Spleen (tissue), 11 donors: ENCODE results near the gene INSM1. TPM values are rescaled to one million over a fixed set of nuclear protein-coding genes. Genes with fewer than 3 reads are reported as not detected.

Source experiments
- DNase-seq: peaks from one replicate; pipeline ENCODE4 v3.0.0-alpha.2; 2020
- H3K27ac ChIP-seq, 8 donors: fragments of 200-600 bp; sonication (generic) in 7 of 8; 1 replicate in 4 of 8; 2 replicates in 4 of 8; pipeline versions ENCODE4 v1.5.0 to v1.8.0; 2016 to 2021; ENCODE audit warnings: inconsistent platforms in 4 of 8, mild to moderate bottlenecking in 4 of 8, moderate library complexity in 1 of 8
- H3K27me3 ChIP-seq, 7 donors: fragments of 200-600 bp; sonication (generic) in 6 of 7; replicated peaks in 1 of 7; 1 replicate in 4 of 7; 2 replicates in 3 of 7; pipeline versions ENCODE4 v1.5.0 to v1.8.0; 2016 to 2021; ENCODE audit warnings: inconsistent platforms in 3 of 7, mild to moderate bottlenecking in 1 of 7
- H3K36me3 ChIP-seq, 6 donors: fragments of 200-600 bp; sonication (generic) in 5 of 6; 1 replicate in 4 of 6; 2 replicates in 2 of 6; pipeline versions ENCODE4 v1.5.0 to v1.8.0; 2016 to 2021; ENCODE audit warnings: inconsistent platforms in 2 of 6
- H3K4me1 ChIP-seq, 6 donors: fragments of 200-600 bp; sonication (generic) in 5 of 6; 1 replicate in 3 of 6; 2 replicates in 3 of 6; pipeline versions ENCODE4 v1.5.0 to v1.8.0; 2016 to 2021; ENCODE audit warnings: inconsistent platforms in 3 of 6
- H3K4me3 ChIP-seq, 8 donors: fragments of 200-600 bp; sonication (generic) in 7 of 8; 1 replicate in 4 of 8; 2 replicates in 4 of 8; pipeline versions ENCODE4 v1.5.0 to v1.8.0; 2016 to 2021; ENCODE audit warnings: inconsistent platforms in 4 of 8, mild to moderate bottlenecking in 4 of 8, moderate library complexity in 2 of 8
- H3K9me3 ChIP-seq, 8 donors: fragments of 200-600 bp; sonication (generic) in 7 of 8; 1 replicate in 4 of 8; 2 replicates in 4 of 8; pipeline versions ENCODE4 v1.5.0 to v1.8.0; 2016 to 2021; ENCODE audit warnings: inconsistent platforms in 4 of 8
- CTCF ChIP-seq, 11 experiments: fragments of 200-600 bp in 7 of 11; fragments of 450-650 bp in 4 of 11; sonication (generic) in 4 of 11; IDR thresholded peaks in 8 of 11; conservative IDR thresholded peaks in 3 of 11; 1 replicate in 7 of 11; 2 replicates in 4 of 11; pipeline versions ENCODE4 v1.4.0 to v1.8.0; 2016 to 2021; ENCODE audit warnings: antibody characterized with exemption in 11 of 11, inconsistent platforms in 4 of 11, mild to moderate bottlenecking in 1 of 11
- POLR2A ChIP-seq, 3 donors: fragments of 450-650 bp; IDR thresholded peaks; one replicate each; pipeline ENCODE4 v1.5.1; 2017; ENCODE audit warnings: antibody characterized with exemption in 3 of 3, mild to moderate bottlenecking in 1 of 3
- POLR2AphosphoS5 ChIP-seq, 3 donors: sonication (generic); formaldehyde crosslinking; IDR thresholded peaks; one replicate each; pipeline ENCODE4 v1.5.1; 2017; ENCODE audit warnings: antibody characterized with exemption in 3 of 3
- WGBS, 5 donors: extraction: QIAGEN DNeasy Blood & Tissue Kit in 3 of 5; methylation state at CpG; one replicate each; pipeline versions ENCODE4 v1.1.5 to v1.1.7; 2013 to 2018; 5-methylcytosine and 5-hydroxymethylcytosine counted together
- intact Hi-C: fragments of 100-400 bp; cut with DNase I; formaldehyde crosslinking; loops from one replicate; pipeline ENCODE4 v1.15.0; 2023; ENCODE audit warnings: low total_unique reads
- polyA plus RNA-seq, 3 donors: library from polyadenylated mRNA; stranded (reverse); fragments of 200-250 nt; gene quantifications; one replicate each; pipeline ENCODE4 v1.2.1, GENCODE V29; 2013
- total RNA-seq, 7 donors: library from RNA; depleted of rRNA in 3 of 7; stranded (reverse); fragments of >200 nt in 3 of 7; fragmentation: NEBNext Ultra II Directional in 4 of 7; extraction: Animal tissue kit (Norgen Biotek cat#: 25700) in 4 of 7; gene quantifications; one replicate each; pipeline versions ENCODE4 v1.1.0 to v1.2.1, GENCODE V29; 2016 to 2021
- donor health status: healthy with polysubstance abuse.
- donor health status: DM: no; HTN: no; CAD: no; lungs with moderate emphysema.
- donor health status: DM: no; HTN: no; CAD: no.
- donor health status: Bipolar disorder and iron deficiency.
- donor health status: healthy.
- donor health status: DM: no; HTN: no; CAD: no.
- donor health status: DM: yes; HTN: yes; CAD: no.

The INSM1 gene
- total and polyA plus RNA-seq, 10 donors, result 0.15 to 0.59 (median 0.40) TPM; not detected in 3

DNA sequence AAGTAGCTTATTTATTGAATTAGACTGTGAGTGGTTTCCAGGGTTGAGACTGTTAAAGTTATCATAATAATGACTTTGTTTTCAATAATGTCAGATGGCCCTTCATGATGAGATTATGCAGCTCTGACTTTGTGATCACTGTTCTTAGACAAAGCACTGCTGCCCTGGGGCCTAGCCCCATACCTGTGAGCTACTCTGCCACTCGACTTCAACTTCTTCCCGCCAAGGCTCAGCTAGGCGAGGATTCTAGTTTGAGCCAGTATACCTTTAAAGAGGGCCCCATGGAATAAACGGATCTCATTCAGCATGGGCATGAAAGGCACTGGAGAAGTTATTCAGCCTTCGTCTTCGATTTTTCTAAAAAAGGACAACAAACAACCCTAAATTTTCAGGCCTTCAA is 45.0 kb upstream of the INSM1 start:
- peaks cover 0 to 7% (median 0%) of the 10 kb centered on the region in 8 donors for H3K9me3 ChIP-seq
- intact Hi-C loops, result no loop called here

GRCh38 chr20:20327746-20328145 is 40.2 kb upstream of the INSM1 start:
- peaks cover 0 to 14% (median 0%) of the 10 kb centered on the region in 6 donors for H3K4me1 ChIP-seq
- H3K4me3 ChIP-seq, result no peak overlapping the region
- no peak for TF ChIP-seq CTCF (IDR thresholded peaks at IDR 0.05 in 8 of 11, conservative IDR thresholded peaks at IDR 0.05 in 3 of 11)
- no peak for TF ChIP-seq POLR2A (IDR thresholded peaks at IDR 0.05)
- TF ChIP-seq POLR2AphosphoS5 (IDR thresholded peaks at IDR 0.05), result no peak
- DNase-seq, result no peak
- H3K27me3 ChIP-seq, result no peaks in the 10 kb centered on the region
- intact Hi-C loops, result no loop called here
- WGBS, 5 donors, result 89 to 91% (median 91%) methylated on average over 6 of the region's 6 CpGs
- H3K36me3 ChIP-seq, result no peaks in the 10 kb centered on the region
- no peaks in the 10 kb centered on the region for H3K9me3 ChIP-seq
- no peak overlapping the region for H3K27ac ChIP-seq

More for the DNA sequence above, 45.0 kb upstream of the INSM1 start:
- DNase-seq, result no peak
- TF ChIP-seq CTCF (IDR thresholded peaks at IDR 0.05 in 8 of 11, conservative IDR thresholded peaks at IDR 0.05 in 3 of 11), result no peak
- no peak for TF ChIP-seq POLR2AphosphoS5 (IDR thresholded peaks at IDR 0.05)
- TF ChIP-seq POLR2A (IDR thresholded peaks at IDR 0.05), result no peak
- 87 to 94% (median 91%) methylated on average over 6 of the region's 6 CpGs for WGBS, 5 donors
- no peak overlapping the region for H3K4me3 ChIP-seq
- H3K36me3 ChIP-seq, result no peaks in the 10 kb centered on the region
- no peak overlapping the region for H3K27ac ChIP-seq
- H3K4me1 ChIP-seq, result peaks cover 0 to 12% (median under 1%) of the 10 kb centered on the region in 6 donors
- H3K27me3 ChIP-seq, result no peaks in the 10 kb centered on the region

GRCh38 chr20:20329564-20329963 is 38.3 kb upstream of the INSM1 start:
- H3K4me1 ChIP-seq, result peaks cover 0 to 26% (median 4%) of the 10 kb centered on the region in 6 donors
- H3K36me3 ChIP-seq, result no peaks in the 10 kb centered on the region
- no peaks in the 10 kb centered on the region for H3K9me3 ChIP-seq
- WGBS, 5 donors, result 89 to 94% (median 92%) methylated on average over 13 of the region's 13 CpGs
- intact Hi-C loops, result no loop called here
- H3K4me3 ChIP-seq, result no peak overlapping the region
- TF ChIP-seq POLR2AphosphoS5 (IDR thresholded peaks at IDR 0.05) (no peak), POLR2A (IDR thresholded peaks at IDR 0.05) (no peak), CTCF (IDR thresholded peaks at IDR 0.05 in 8 of 11, conservative IDR thresholded peaks at IDR 0.05 in 3 of 11) (no peak)
- no peaks in the 10 kb centered on the region for H3K27me3 ChIP-seq
- no peak overlapping the region for H3K27ac ChIP-seq
- no peak for DNase-seq

- no peak overlapping the region for H3K4me3 ChIP-seq
- no peak for TF ChIP-seq POLR2A (IDR thresholded peaks at IDR 0.05)
- no peak for TF ChIP-seq POLR2AphosphoS5 (IDR thresholded peaks at IDR 0.05)
- no peak for TF ChIP-seq CTCF (IDR thresholded peaks at IDR 0.05 in 8 of 11, conservative IDR thresholded peaks at IDR 0.05 in 3 of 11)
- intact Hi-C loops, result no loop called here
- H3K36me3 ChIP-seq, result no peaks in the 10 kb centered on the region
- no peak overlapping the region for H3K27ac ChIP-seq
- H3K4me1 ChIP-seq, result peaks cover 0 to 28% (median 4%) of the 10 kb centered on the region in 6 donors
- H3K9me3 ChIP-seq, result no peaks in the 10 kb centered on the region
- no peaks in the 10 kb centered on the region for H3K27me3 ChIP-seq
- DNase-seq, result no peak
- WGBS, 5 donors, result 15 to 47% (median 40%) methylated on average over 1 of the region's 1 CpG
Observed at GRCh38 chr20:20331156-20331555, 36.7 kb upstream of the INSM1 start.
